GM21360 (cell line): ENCODE data around the gene PLIN1.

Experiments
- ATAC-seq: cut with Tn5 transposase; IDR thresholded peaks from one replicate; pipeline ENCODE4 v1.9.1; 2021; ENCODE audit warnings: mild to moderate bottlenecking, moderate library complexity; ENCODE audit not compliant: unreplicated experiment

The PLIN1 gene

DNA sequence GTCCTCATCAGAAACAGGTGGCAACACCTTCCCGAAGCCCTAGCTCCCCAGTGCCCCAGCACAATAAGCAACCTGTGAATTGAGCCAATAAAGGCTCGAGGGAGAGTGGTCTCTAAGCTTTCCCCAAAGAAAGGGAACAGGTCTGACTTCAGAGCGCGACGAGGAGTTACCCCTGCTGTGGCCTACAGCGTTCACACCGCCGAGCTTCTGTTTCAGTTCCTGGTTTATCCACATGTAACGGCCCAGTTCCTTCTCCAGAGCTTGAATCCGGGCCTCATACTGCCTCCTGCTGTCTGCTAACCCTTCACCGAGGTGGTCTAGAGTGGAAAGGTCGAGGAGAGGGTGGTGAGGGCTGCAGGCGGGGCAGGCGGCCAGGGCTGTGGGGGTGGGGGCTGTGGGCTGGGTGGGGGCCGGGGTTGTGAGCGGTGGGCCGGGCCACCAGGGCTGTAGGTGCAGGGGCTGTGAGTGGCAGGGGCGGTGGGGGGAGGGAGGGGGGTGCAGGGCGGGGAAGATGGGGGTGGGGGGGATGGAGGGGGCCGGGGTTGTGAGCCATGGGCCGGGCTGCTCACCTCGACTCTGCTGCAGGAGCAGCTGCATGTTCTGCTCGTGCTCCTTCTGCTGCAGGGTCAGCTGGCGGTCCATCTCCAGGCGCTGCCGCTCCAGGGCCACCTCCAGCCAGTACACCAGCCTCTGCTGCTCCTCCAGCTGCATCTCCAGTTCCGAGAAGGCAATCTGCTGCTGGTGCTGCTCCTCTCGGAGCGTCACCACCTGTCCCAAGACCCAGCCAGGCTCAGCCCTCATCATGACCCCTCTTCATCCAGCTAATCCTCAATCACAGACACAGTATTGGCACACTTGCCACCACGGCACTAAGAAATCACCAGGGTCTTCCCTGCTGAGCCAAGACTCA, 50.1 kb downstream of the PLIN1 start:
- no peak for ATAC-seq

DNA sequence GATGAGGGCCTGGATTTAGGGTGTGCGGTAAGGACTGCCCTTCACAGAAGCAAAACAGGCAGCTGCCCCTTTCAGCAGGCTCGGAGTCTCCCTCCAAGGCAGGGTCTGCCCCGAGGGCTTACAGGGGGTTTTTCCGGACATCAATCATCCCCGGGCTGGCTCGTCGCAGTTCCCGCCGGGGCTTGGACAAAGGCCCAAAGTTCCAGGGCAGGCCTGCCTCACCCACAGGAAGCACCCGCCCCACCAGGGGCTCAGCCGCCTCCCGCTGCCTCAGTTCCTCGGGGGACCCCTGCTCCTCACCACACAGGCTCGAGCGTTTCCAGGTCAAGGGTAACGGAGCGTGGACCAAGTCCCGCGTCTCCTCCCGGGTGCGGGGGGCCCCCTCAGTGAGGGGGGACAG, 50.9 kb downstream of the PLIN1 start:
- ATAC-seq: no peak

DNA sequence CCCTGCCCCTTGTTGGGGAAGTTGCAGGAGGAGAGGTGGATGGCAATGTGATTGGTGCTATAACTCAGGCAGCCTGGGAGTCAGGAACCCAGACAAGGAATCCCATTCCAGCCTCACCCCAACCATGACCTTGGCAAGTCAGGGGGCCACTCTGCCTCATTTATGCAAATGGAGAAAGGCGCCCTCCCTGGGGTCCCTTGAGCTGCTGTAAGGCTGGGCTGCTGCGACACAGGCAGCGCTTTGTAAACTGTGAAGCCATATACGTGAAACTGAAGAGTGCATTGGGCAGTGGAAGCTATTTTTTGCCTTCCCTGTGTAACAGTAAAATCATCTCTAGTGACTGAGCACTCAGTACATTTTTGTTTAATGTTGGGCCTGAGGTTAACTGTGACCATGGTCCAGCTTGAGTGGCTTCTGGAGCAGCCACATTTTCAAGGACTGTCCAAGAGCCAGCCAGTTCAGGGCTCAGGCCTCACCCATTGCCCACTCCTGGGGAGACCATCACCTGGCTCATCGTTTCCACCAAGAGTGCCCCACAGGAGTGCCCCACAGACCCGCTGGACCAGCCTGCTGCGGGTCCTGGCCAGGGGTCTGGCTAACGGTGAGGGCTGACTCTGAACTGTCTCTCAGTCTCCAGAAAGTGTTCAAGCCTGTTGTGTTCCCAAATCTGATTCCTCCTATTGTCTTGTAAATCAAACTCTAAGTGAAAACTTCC, 51.8 kb downstream of the PLIN1 start:
- no peak for ATAC-seq

DNA sequence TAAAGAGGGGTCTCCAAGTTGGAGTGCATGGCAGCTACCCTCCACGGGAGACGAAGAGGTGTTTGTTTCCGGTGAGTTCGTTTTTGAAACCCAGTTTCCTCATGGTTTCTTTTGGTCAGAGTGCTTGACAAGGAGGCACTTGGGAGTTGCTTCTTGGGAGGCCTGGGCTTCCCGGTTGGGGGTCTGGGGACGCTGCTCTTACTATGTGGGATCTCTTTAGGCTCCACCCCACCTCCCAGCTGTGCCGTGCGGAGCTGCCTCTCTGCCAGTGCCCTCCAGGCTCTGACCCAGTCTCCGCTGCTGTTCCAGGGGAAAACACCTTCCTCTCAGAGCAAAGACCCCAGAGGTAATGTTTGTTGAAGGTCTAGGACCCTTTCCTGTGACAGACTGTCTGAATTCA, 53.5 kb downstream of the PLIN1 start:
- ATAC-seq: no peak

- ATAC-seq: no peak
Observed at GRCh38 chr15:89623165-89623564, 56.0 kb downstream of the PLIN1 start.

DNA sequence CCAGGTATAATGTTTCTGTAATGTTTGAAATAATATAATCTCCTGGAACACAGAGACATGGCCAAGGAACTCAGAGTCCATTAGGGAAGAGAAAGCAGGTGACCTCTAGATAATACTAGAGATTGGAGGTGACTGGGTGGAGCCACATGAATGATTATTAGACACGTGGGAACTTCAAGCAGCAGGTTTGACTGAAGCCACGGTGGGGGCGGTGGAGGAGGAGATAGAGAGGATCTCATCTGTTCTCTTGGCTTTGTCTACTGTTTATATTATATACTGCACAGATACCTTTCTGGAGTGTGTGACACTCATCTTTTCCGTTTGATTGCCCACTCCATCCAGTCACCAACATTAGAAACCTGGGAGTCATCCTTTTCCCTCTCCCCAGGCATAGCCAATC, 57.6 kb downstream of the PLIN1 start:
- no peak for ATAC-seq

- no peak for ATAC-seq
Observed at GRCh38 chr15:89616228-89616627, 62.9 kb downstream of the PLIN1 start.

DNA sequence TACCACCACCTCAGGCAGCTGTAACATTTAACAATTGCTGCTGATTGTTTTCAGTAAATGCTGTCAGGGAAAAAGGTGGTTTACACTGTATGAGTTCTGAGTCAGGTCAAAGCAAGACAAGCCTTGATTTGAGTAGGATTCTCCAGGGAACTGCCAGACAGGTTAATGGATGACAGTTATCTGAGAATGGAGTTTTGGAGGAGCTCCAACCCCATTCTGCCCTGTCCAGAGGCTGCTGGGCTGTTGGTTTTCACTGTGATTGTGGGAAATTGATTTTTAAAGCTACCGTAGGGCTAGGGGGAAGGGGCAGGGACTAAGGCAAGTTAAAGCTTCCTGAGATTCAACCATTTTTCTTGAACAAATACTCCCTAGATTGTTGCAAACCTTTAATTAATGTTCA, 64.0 kb downstream of the PLIN1 start:
- ATAC-seq: no peak
